Measurements from ENCODE around the gene PAF1. TPM values are rescaled to one million over a fixed set of nuclear protein-coding genes. Genes with fewer than 3 reads are reported as not detected.

The PAF1 gene
- total and polyA plus RNA-seq, 2 of the 13 experiments (the other 11 are each of a cell fraction or from before 2014, with no cell fraction given), result 30.2 to 31.1 TPM

DNA sequence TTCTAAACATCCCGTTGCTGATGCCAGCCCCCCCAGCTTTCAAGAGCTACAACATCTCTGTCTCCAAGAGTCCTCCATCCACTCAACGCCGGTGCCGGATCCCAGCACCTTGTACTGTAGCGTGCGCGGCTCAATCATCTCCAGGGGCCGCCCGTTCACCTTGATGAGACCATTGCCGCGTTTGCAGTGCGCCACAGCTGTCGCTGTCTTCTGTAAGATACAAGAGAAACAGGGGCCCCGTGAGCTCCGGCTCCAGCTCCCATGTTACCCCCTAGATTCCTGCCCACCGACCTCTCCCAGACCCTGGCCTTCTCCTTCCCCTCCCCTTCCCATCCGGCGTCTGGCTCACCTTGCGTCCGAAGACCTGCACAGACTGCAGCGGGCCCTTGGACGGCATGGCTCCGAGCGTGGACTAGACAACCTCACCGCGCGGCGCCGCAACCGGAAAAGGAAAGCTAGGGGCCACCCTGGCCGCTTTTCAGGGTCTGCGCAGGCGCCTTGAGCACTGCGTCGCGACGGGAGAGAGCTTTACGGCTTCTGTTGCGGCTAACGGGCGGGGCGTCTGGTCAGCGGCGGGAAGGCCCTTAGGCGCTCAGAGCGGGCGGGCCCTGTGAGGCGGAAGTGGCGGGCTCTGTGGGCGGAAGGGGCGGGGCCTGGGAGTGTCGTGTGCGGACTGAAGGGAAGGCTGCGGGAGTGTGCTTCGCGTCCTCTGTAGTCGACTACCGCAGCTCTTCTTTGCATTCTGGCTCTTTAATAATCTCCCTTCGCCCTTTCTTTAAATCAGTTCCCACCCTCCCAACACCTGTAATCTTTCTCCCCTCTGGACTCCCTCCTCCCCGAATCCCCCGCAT lies 44.8 kb upstream of the PAF1 start, which contains the start of gene RPS16 (continued):
- TF ChIP-seq, protein P1, sequence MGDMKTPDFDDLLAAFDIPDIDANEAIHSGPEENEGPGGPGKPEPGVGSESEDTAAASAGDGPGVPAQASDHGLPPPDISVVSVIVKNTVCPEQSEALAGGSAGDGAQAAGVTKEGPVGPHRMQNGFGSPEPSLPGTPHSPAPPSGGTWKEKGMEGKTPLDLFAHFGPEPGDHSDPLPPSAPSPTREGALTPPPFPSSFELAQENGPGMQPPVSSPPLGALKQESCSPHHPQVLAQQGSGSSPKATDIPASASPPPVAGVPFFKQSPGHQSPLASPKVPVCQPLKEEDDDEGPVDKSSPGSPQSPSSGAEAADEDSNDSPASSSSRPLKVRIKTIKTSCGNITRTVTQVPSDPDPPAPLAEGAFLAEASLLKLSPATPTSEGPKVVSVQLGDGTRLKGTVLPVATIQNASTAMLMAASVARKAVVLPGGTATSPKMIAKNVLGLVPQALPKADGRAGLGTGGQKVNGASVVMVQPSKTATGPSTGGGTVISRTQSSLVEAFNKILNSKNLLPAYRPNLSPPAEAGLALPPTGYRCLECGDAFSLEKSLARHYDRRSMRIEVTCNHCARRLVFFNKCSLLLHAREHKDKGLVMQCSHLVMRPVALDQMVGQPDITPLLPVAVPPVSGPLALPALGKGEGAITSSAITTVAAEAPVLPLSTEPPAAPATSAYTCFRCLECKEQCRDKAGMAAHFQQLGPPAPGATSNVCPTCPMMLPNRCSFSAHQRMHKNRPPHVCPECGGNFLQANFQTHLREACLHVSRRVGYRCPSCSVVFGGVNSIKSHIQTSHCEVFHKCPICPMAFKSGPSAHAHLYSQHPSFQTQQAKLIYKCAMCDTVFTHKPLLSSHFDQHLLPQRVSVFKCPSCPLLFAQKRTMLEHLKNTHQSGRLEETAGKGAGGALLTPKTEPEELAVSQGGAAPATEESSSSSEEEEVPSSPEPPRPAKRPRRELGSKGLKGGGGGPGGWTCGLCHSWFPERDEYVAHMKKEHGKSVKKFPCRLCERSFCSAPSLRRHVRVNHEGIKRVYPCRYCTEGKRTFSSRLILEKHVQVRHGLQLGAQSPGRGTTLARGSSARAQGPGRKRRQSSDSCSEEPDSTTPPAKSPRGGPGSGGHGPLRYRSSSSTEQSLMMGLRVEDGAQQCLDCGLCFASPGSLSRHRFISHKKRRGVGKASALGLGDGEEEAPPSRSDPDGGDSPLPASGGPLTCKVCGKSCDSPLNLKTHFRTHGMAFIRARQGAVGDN (CRISPR knock-in tag; IDR thresholded peaks at IDR 0.05), result peak; percentile 95
- TF ChIP-seq ZNF788 (CRISPR knock-in tag; IDR thresholded peaks at IDR 0.05; ENCODE audit: borderline replicate concordance) (peak; percentile 81; the same call in 1 of the 2 replicates), TEAD3 (CRISPR knock-in tag; optimal IDR thresholded peaks at IDR 0.05; ENCODE audit: borderline replicate concordance) (peak; percentile 78), FOXO1 (CRISPR knock-in tag; IDR thresholded peaks at IDR 0.05) (peak; percentile 61), ZNF777 (CRISPR knock-in tag; IDR thresholded peaks at IDR 0.05) (peak; percentile 59; the same call in 1 of the 2 replicates), KDM6A (CRISPR knock-in tag; IDR thresholded peaks at IDR 0.05; ENCODE audit: low read depth) (no peak), GATAD2A (CRISPR knock-in tag; IDR thresholded peaks at IDR 0.05) (peak; percentile 72), ZNF839 (CRISPR knock-in tag; IDR thresholded peaks at IDR 0.05; ENCODE audit: borderline replicate concordance) (0 out of 2 replicates have a peak, but pooled peaks have one; percentile 88), HES4 (CRISPR knock-in tag; IDR thresholded peaks at IDR 0.05; ENCODE audit: borderline replicate concordance) (no peak), TBL1XR1 (IDR thresholded peaks at IDR 0.05; ENCODE audit: borderline replicate concordance, low read length, partially characterized antibody) (no peak), ZNF232 (CRISPR knock-in tag; IDR thresholded peaks at IDR 0.05; ENCODE audit: borderline replicate concordance) (0 out of 2 replicates have a peak, but pooled peaks have one; percentile 70), YY1 (IDR thresholded peaks at IDR 0.05; ENCODE audit: insufficient read depth, insufficient replicate concordance, low read depth, low read length) (peak; percentile 83), SRY (CRISPR knock-in tag; IDR thresholded peaks at IDR 0.05) (peak; percentile 92), RNF2 (conservative IDR thresholded peaks at IDR 0.05; ENCODE audit: low read depth) (peak; percentile 62), CBX1 (IDR thresholded peaks at IDR 0.05; ENCODE audit: low read depth) (peak; percentile 49), MXD4 (CRISPR knock-in tag; IDR thresholded peaks at IDR 0.05) (peak; percentile 85)
- TF ChIP-seq, protein P2, sequence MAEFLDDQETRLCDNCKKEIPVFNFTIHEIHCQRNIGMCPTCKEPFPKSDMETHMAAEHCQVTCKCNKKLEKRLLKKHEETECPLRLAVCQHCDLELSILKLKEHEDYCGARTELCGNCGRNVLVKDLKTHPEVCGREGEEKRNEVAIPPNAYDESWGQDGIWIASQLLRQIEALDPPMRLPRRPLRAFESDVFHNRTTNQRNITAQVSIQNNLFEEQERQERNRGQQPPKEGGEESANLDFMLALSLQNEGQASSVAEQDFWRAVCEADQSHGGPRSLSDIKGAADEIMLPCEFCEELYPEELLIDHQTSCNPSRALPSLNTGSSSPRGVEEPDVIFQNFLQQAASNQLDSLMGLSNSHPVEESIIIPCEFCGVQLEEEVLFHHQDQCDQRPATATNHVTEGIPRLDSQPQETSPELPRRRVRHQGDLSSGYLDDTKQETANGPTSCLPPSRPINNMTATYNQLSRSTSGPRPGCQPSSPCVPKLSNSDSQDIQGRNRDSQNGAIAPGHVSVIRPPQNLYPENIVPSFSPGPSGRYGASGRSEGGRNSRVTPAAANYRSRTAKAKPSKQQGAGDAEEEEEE (CRISPR knock-in tag; IDR thresholded peaks at IDR 0.05; ENCODE audit: borderline replicate concordance), result no peak; the same call in 1 of the 2 replicates
- TF ChIP-seq, protein P3, sequence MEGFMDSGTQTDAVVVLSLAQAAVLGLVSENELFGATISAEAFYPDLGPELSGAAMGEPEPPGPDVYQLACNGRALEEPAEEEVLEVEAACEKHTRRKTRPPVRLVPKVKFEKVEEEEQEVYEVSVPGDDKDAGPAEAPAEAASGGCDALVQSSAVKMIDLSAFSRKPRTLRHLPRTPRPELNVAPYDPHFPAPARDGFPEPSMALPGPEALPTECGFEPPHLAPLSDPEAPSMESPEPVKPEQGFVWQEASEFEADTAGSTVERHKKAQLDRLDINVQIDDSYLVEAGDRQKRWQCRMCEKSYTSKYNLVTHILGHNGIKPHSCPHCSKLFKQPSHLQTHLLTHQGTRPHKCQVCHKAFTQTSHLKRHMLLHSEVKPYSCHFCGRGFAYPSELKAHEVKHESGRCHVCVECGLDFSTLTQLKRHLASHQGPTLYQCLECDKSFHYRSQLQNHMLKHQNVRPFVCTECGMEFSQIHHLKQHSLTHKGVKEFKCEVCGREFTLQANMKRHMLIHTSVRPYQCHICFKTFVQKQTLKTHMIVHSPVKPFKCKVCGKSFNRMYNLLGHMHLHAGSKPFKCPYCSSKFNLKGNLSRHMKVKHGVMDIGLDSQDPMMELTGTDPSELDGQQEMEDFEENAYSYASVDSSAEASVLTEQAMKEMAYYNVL (CRISPR knock-in tag; IDR thresholded peaks at IDR 0.05; ENCODE audit: borderline replicate concordance), result peak; percentile 27; the same call in 1 of the 2 replicates
- TF ChIP-seq, protein P4, sequence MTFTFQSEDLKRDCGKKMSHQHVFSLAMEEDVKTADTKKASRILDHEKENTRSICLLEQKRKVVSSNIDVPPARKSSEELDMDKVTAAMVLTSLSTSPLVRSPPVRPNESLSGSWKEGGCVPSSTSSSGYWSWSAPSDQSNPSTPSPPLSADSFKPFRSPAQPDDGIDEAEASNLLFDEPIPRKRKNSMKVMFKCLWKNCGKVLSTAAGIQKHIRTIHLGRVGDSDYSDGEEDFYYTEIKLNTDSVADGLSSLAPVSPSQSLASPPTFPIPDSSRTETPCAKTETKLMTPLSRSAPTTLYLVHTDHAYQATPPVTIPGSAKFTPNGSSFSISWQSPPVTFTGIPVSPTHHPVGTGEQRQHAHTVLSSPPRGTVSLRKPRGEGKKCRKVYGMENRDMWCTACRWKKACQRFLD (CRISPR knock-in tag; IDR thresholded peaks at IDR 0.05; ENCODE audit: borderline replicate concordance), result no peak

All from HepG2 (cell line).